ENCODE results near the gene POU2AF2. TPM values are rescaled to one million over a fixed set of nuclear protein-coding genes. Genes with fewer than 3 reads are reported as not detected.

Gene POU2AF2
- total RNA-seq, 6 experiments from 2014 or later = not detected

DNA sequence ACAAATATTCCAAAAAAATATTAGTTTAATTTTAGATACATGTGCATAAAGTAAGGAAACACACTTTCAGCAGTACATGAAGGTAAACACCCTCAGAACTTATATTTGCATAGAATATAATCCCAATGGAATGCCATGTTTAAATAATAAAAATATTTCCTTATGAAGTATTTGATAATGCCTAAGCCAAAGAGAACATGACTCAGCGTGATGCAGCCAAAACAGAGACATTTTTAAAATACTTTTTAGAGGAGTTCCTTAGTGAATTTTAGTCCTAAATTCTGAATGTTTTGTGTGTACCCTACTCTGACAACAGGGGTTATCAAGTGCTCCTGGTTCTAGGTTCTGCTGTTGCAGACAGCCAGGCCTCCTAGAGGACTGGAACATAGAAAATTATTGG is 39.1 kb upstream of the POU2AF2 start:
- intact Hi-C loops (cut with DNase I) = no loop called here

DNA sequence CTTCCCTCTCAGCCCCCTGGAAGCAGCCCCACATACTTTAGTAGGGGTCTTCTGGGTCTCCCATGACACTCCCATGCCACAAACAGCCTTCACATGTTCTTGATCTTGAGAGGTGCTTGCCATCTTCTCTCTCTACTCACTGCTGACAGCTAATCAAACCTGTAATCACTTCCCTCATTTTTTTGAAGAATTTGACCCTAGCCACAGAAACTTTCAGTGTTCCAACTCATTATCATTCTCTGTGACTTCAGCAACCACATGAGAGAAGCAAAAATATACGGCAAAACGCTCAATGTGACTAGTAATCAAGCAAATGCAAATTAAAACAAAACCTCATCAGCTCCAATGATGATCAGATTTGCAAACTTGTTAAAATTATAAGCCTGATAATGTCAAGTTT is 38.3 kb upstream of the POU2AF2 start:
- WGBS (ENCODE audit: insufficient coverage, low coverage, low lambda C conversion rate, missing lambda C conversion rate) = 76% methylated on average over 2 of the region's 2 CpGs
- Histone ChIP-seq H3K4me3 (no peak overlapping the region), H3K27me3 (no peaks in the 10 kb centered on the region), H3K27ac (no peak overlapping the region), H3K9me3 (no peaks in the 10 kb centered on the region), H3K4me1 (no peaks in the 10 kb centered on the region), H3K36me3 (no peaks in the 10 kb centered on the region)
- ATAC-seq = no peak
- intact Hi-C loops (cut with DNase I) = no loop called here
- DNase-seq = no peak
- TF ChIP-seq, protein P1, sequence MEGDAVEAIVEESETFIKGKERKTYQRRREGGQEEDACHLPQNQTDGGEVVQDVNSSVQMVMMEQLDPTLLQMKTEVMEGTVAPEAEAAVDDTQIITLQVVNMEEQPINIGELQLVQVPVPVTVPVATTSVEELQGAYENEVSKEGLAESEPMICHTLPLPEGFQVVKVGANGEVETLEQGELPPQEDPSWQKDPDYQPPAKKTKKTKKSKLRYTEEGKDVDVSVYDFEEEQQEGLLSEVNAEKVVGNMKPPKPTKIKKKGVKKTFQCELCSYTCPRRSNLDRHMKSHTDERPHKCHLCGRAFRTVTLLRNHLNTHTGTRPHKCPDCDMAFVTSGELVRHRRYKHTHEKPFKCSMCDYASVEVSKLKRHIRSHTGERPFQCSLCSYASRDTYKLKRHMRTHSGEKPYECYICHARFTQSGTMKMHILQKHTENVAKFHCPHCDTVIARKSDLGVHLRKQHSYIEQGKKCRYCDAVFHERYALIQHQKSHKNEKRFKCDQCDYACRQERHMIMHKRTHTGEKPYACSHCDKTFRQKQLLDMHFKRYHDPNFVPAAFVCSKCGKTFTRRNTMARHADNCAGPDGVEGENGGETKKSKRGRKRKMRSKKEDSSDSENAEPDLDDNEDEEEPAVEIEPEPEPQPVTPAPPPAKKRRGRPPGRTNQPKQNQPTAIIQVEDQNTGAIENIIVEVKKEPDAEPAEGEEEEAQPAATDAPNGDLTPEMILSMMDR (IDR thresholded peaks at IDR 0.05) = no peak
- no peak for TF ChIP-seq POLR2A (IDR thresholded peaks at IDR 0.05)

More for the DNA sequence above, 39.1 kb upstream of the POU2AF2 start:
- Histone ChIP-seq H3K9me3 (no peaks in the 10 kb centered on the region), H3K36me3 (no peaks in the 10 kb centered on the region), H3K27me3 (no peaks in the 10 kb centered on the region), H3K4me1 (no peaks in the 10 kb centered on the region), H3K27ac (no peak overlapping the region), H3K4me3 (no peak overlapping the region)
- DNase-seq = no peak
- 43% methylated on average over 1 of the region's 1 CpG for WGBS (ENCODE audit: insufficient coverage, low coverage, low lambda C conversion rate, missing lambda C conversion rate)
- no peak for ATAC-seq
- no peak for TF ChIP-seq POLR2A (IDR thresholded peaks at IDR 0.05)
- TF ChIP-seq, protein P1 (IDR thresholded peaks at IDR 0.05) = no peak

DNA sequence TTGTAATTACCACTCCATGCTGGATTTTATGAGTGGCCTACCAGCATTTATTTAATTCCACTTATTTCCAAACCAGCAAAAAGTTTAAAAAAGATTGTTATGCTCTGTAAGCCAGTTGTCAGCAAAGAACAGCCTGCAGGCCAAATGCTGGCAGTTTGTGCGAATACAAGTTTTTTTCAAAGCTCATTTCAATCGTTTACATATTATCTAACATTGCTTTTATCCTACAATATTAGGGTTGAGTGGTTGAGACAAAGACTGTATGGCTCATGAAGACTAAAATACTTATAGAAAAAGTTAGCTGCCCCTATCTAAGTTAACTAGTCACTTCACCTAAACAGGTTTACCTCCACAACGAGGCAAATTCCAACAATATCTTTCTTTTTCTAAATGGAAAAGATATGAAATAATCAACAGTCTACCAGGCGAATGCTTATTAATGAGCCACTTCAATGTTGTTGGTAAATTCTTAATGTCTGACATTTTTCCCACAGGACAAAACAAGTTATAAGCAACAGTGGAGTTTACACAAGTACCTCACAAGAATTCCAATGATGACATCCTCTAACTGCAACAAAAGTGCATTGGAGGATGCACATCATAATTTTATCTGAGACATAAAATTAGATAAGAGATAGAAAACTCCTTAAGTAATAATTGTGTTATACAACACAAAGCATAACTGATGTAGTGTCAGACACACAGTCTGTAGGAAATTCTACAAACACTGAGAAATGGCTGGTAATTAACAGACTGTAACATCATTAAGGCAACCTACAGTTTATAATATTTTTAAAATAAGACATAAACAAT is 35.8 kb upstream of the POU2AF2 start:
- no peaks in the 10 kb centered on the region for H3K36me3 ChIP-seq
- no peak for ATAC-seq
- no peaks in the 10 kb centered on the region for H3K27me3 ChIP-seq
- no peaks in the 10 kb centered on the region for H3K4me1 ChIP-seq
- intact Hi-C loops (cut with DNase I) = no loop called here
- no peak for DNase-seq
- H3K9me3 ChIP-seq = no peaks in the 10 kb centered on the region
- H3K4me3 ChIP-seq = no peak overlapping the region
- 48% methylated on average over 4 of the region's 4 CpGs for WGBS (ENCODE audit: insufficient coverage, low coverage, low lambda C conversion rate, missing lambda C conversion rate)
- TF ChIP-seq, protein P1 (IDR thresholded peaks at IDR 0.05) = no peak
- no peak for TF ChIP-seq POLR2A (IDR thresholded peaks at IDR 0.05)
- H3K27ac ChIP-seq = no peak overlapping the region

DNA sequence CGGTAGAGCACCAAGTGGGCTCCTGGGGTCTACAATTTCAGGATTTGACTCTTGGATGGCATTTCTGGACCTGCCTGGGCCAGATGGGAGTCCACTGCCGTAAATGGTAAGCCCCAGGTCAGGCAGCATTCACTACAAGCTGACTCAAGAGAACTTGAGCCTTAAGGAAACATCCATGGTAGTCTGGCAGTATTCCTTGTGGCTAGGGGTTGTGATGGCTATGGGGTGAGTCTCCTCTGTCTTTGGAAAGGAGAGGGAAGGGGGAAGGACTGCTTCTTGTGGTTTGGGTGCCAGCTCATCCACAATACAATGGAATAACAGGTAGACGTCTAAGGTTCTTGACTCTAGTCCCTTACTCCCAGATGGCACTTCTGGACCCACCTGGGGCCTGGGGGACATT is 32.3 kb upstream of the POU2AF2 start:
- intact Hi-C loops (cut with DNase I) = no loop called here

More for the DNA sequence above, 32.3 kb upstream of the POU2AF2 start:
- Histone ChIP-seq H3K27me3 (no peaks in the 10 kb centered on the region), H3K36me3 (no peaks in the 10 kb centered on the region), H3K4me1 (no peaks in the 10 kb centered on the region), H3K4me3 (no peak overlapping the region), H3K27ac (no peak overlapping the region), H3K9me3 (no peaks in the 10 kb centered on the region)
- TF ChIP-seq, protein P1 (IDR thresholded peaks at IDR 0.05) = no peak
- no peak for TF ChIP-seq POLR2A (IDR thresholded peaks at IDR 0.05)
- no CpG with 5 or more reads among the region's 3 CpGs for WGBS (ENCODE audit: insufficient coverage, low coverage, low lambda C conversion rate, missing lambda C conversion rate)
- ATAC-seq (no peak), DNase-seq (no peak)
